ENCODE data around the gene HHIPL1. TPM values are rescaled to one million over a fixed set of nuclear protein-coding genes. Genes with fewer than 3 reads are reported as not detected.
A peak's percentile ranks its signal among the peaks of the same experiment; 100 is the strongest.

HHIPL1 gene
- total RNA-seq, 1 experiment from 2014 or later, result not detected

- DNase-seq (ENCODE audit: low read depth), result no peak
Measured at GRCh38 chr14:99674064-99674650, 29.2 kb downstream of the HHIPL1 start.

- no peak for DNase-seq (ENCODE audit: low read depth)
Measured at GRCh38 chr14:99674776-99675381, 29.9 kb downstream of the HHIPL1 start.

GRCh38 chr14:99675382-99675835 lies 30.5 kb downstream of the HHIPL1 start:
- no peak for DNase-seq (ENCODE audit: low read depth)

- DNase-seq (ENCODE audit: low read depth), result no peak
Measured at GRCh38 chr14:99675951-99676350, 31.0 kb downstream of the HHIPL1 start.

GRCh38 chr14:99676657-99677056 lies 31.7 kb downstream of the HHIPL1 start:
- DNase-seq (ENCODE audit: low read depth), result peak; percentile 44

GRCh38 chr14:99677231-99678140 lies 32.6 kb downstream of the HHIPL1 start:
- peak; percentile 51 for DNase-seq (ENCODE audit: low read depth)

GRCh38 chr14:99678198-99678597 lies 33.3 kb downstream of the HHIPL1 start:
- no peak for DNase-seq (ENCODE audit: low read depth)

- DNase-seq (ENCODE audit: low read depth), result no peak
Measured at GRCh38 chr14:99679111-99679510, 34.2 kb downstream of the HHIPL1 start.

GRCh38 chr14:99679543-99679942 lies 34.6 kb downstream of the HHIPL1 start:
- no peak for DNase-seq (ENCODE audit: low read depth)

GRCh38 chr14:99679996-99680395 lies 35.1 kb downstream of the HHIPL1 start:
- DNase-seq (ENCODE audit: low read depth), result no peak

- no peak for DNase-seq (ENCODE audit: low read depth)
Measured at GRCh38 chr14:99681101-99681831, 36.3 kb downstream of the HHIPL1 start.

- no peak for DNase-seq (ENCODE audit: low read depth)
Measured at GRCh38 chr14:99681832-99682148, 36.9 kb downstream of the HHIPL1 start.

- DNase-seq (ENCODE audit: low read depth), result peak; percentile 67
Measured at GRCh38 chr14:99682809-99683618, 38.1 kb downstream of the HHIPL1 start.

- peak; percentile 95 for DNase-seq (ENCODE audit: low read depth)
Measured at GRCh38 chr14:99683619-99684409, 38.9 kb downstream of the HHIPL1 start, which contains the start of gene CYP46A1. CYP46A1 (plus strand) TSS chr14:99684298; CDS start chr14:99684418, 120 bp downstream.

- DNase-seq (ENCODE audit: low read depth), result no peak
Measured at GRCh38 chr14:99684410-99684934, 39.5 kb downstream of the HHIPL1 start.

- no peak for DNase-seq (ENCODE audit: low read depth)
Measured at GRCh38 chr14:99685151-99685591, 40.2 kb downstream of the HHIPL1 start.

- DNase-seq (ENCODE audit: low read depth), result no peak
Measured at GRCh38 chr14:99685596-99685995, 40.7 kb downstream of the HHIPL1 start.

- DNase-seq (ENCODE audit: low read depth), result no peak
Measured at GRCh38 chr14:99686557-99687283, 41.8 kb downstream of the HHIPL1 start.
